C4-2B (cell line): ENCODE measurements around the gene WFDC12.

Source experiments
- H3K27ac ChIP-seq: fragments of 450-650 bp; 2 replicates; pipeline ENCODE4 v1.5.1; 2017
- ZFX ChIP-seq: fragments of 450-650 bp; IDR thresholded peaks from 2 replicates; pipeline ENCODE4 v1.6.1; 2017
- TF ChIP-seq, protein P1 (sequence below): fragments of 450-650 bp; conservative IDR thresholded peaks from 2 replicates; pipeline ENCODE4 v1.5.1; 2017; ENCODE audit warnings: mild to moderate bottlenecking

The WFDC12 gene

GRCh38 chr20:45109634-45110033 lies 14.6 kb downstream of the WFDC12 start:
- TF ChIP-seq, protein P1, sequence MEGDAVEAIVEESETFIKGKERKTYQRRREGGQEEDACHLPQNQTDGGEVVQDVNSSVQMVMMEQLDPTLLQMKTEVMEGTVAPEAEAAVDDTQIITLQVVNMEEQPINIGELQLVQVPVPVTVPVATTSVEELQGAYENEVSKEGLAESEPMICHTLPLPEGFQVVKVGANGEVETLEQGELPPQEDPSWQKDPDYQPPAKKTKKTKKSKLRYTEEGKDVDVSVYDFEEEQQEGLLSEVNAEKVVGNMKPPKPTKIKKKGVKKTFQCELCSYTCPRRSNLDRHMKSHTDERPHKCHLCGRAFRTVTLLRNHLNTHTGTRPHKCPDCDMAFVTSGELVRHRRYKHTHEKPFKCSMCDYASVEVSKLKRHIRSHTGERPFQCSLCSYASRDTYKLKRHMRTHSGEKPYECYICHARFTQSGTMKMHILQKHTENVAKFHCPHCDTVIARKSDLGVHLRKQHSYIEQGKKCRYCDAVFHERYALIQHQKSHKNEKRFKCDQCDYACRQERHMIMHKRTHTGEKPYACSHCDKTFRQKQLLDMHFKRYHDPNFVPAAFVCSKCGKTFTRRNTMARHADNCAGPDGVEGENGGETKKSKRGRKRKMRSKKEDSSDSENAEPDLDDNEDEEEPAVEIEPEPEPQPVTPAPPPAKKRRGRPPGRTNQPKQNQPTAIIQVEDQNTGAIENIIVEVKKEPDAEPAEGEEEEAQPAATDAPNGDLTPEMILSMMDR = no peak
- TF ChIP-seq ZFX = no peak
- no peak overlapping the region for H3K27ac ChIP-seq

GRCh38 chr20:45105317-45105716 lies 18.9 kb downstream of the WFDC12 start:
- TF ChIP-seq ZFX = no peak
- no peak overlapping the region for H3K27ac ChIP-seq

- H3K27ac ChIP-seq = no peak overlapping the region; the same call in 1 of the 2 replicates
- TF ChIP-seq ZFX = no peak
- TF ChIP-seq, protein P1 = no peak
Measured at GRCh38 chr20:45104786-45105185, 19.5 kb downstream of the WFDC12 start.

- TF ChIP-seq, protein P1 = no peak
- no peak for TF ChIP-seq ZFX
Measured at GRCh38 chr20:45103072-45103471, 21.2 kb downstream of the WFDC12 start.

DNA sequence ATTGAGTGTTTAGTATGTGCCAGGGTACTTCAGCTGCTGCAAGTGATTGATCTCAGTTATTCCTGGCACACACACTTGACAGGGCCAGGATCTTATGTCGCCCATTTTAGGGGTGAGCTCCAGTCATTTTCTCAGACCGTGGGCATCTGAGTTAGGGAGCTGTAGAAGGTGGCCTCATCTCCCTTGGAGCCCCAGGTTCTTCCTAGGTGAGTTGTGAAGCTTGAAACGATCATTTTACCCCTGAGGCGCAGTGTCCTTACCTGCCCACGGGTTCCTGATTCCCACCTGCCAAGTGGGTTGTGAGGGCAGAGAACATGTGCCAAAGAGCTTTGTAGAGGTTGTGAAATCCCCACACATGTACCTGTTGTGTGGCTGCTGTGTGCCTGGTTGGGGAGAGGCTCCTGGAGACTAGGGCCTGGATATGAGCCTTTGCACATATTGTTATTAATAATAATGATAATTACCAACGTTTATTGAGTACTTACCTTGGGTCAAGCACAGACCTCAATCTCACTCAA lies 22.9 kb downstream of the WFDC12 start:
- no peak for TF ChIP-seq ZFX
- TF ChIP-seq, protein P1 = no peak
- no peak overlapping the region for H3K27ac ChIP-seq

More at GRCh38 chr20:45103072-45103471, 21.2 kb downstream of the WFDC12 start:
- no peak overlapping the region for H3K27ac ChIP-seq

- TF ChIP-seq, protein P1 = no peak
- no peak for TF ChIP-seq ZFX
- no peak within 1 kb of the TSS for H3K27ac ChIP-seq
Measured at GRCh38 chr20:45100563-45101245, 23.6 kb downstream of the WFDC12 start, which contains the start of gene KCNS1. Gene KCNS1 (minus strand): TSS chr20:45101127. CDS start chr20:45099236, 1,891 bp downstream.

DNA sequence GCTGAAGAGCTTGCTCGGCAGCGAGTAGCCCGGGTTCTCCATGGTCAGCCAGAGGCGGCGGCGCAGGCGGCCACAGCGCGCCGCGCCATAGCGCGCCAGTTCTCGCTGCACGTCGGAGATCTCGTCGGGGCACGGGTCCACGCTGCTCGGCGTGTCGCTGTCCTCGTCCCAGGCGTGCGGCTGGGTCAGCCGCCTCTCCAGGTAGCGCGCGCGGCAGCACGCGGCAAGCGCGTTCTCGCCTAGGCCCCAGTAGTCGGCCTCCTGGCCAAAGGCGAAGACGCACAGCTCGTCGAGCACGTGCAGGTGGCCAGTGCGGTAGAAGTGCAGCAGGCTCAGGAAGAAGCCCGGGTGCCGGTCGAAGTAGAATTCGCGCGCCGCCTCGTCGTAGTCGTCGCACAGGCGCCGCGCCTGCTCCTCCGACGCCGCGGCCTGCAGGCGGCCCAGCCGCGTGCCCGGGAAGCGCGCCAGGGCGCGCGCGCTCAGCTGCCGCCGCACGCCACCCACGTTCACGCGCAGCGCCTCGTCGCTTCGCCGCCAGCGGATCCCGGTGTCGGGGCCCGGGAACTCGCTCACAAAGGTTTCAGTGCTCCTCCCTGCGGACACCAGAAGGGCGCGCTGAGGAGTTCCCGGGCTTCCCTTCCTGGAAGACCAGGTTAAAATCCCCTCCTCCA lies 26.0 kb downstream of the WFDC12 start:
- no peak for TF ChIP-seq ZFX
- TF ChIP-seq, protein P1 = no peak; the same call in 1 of the 2 replicates
- no peak overlapping the region for H3K27ac ChIP-seq
